HG03103 (cell line): ENCODE measurements around the gene CNMD.
"Not testable (repeated sequence)": the region's sequence is repeated elsewhere in the genome, so short reads cannot be mapped to it uniquely, and the experiment has no call there.

Experiments
- ATAC-seq: cut with Tn5 transposase; IDR thresholded peaks from one replicate; pipeline ENCODE4 v1.9.1; 2021; ENCODE audit warnings: low read depth; ENCODE audit not compliant: unreplicated experiment

CNMD gene

GRCh38 chr13:52746141-52746540 lies 6.5 kb upstream of the CNMD start:
- no peak for ATAC-seq

- ATAC-seq, result no peak
These were observed 5.3 kb upstream of the CNMD start for GRCh38 chr13:52744842-52745375.

DNA sequence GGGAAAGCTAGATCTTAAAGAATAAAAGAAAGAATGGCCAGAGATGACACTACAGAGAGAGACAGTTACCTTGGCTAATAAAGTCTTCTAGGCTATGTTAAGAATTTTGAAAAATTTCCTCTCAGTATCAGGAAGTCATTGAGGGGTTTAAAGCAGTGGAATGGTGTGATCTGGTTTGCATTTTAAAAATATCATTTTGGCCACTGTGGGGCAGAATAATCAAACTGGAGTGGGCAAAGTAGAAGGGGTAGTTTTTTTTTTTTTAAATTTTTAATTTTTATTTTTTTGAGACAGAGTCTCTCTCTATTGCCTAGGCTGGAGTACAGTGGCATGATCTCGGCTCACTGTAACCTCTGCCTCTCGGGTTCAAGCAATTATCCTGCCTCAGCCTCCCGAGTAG lies 4.4 kb upstream of the CNMD start:
- no peak for ATAC-seq

GRCh38 chr13:52743569-52743968 lies 3.9 kb upstream of the CNMD start:
- no peak for ATAC-seq

- ATAC-seq, result no peak
These were observed 727 bp downstream of the CNMD start for GRCh38 chr13:52738719-52739467.

DNA sequence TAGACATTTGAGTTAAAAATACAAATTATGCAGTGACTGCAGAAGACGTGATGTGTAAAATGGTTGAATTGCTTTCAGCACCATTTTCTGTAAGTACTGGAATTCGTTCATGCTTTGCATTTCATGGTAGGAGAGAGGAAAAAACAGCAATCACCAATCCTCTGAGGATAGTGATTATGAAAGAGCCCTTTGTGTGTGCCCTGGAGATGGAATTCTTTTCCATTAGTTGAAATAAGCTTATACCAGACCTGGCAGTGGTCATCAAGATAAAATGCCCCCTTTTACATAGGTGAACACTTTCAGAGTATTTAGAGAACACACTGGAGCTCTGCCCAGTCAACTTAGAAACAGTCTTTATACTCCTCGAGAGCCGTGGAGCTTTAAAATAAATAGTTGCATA lies 1.7 kb downstream of the CNMD start:
- no peak for ATAC-seq

DNA sequence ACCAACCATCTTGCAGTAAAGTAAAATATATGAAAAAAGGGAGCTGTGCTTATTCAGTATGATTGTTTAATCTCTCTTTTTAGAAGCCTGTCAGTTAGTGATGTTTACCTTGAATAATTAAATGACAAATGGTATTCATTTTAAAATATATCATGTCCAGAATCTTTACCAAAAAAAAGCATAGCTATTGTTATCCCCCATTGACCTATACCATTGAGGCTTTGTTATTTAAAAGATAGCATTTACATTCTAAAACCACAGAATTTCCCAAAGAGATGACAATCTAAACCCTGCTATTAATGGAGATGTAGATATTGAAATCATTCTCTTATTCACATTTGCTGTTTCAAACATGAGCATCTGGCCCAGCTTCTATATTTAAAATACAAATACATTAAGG lies 2.2 kb downstream of the CNMD start:
- ATAC-seq, result no peak

DNA sequence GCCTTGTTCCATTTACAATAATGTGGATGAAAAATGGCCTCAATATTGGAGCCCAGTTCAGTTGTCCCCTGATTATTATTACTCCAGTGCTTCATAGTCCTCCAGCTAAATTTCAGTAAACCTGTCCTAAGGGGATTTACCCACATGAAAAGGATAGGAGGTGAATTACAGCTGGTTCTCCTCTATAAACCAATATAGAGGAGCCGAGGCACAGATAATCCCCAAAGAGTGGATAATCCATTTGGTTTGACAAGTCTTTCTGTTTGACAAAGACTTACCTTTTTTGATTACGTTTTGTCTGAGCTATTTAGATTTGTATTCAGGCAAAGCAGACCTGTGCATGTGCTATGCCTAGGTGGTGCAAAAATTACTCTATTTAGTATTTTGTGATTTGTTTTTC lies 2.7 kb downstream of the CNMD start:
- no peak for ATAC-seq

- no peak for ATAC-seq
These were observed 5.5 kb downstream of the CNMD start for GRCh38 chr13:52734075-52734623.

GRCh38 chr13:52726258-52726657 lies 13.4 kb downstream of the CNMD start:
- no peak for ATAC-seq

DNA sequence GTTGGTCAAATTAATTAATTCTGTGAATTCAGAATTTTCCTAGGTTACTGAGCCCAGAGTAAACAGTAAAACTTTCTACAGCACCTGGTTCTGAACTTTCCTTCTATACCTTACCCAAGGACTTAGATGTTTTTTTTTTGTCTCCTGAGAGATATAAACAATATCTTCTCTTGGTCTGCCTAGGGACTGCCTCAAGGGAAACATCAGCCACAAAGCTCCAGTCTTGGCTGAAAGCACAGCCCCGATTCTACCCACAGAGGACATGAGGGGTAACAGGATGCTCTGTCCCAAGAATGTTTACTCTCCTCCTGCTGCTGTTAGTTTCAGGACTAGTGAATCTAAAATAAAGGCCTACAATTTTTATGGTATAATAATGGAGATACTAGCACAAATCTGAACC lies 14.3 kb downstream of the CNMD start:
- no peak for ATAC-seq

GRCh38 chr13:52723181-52723580 lies 16.4 kb downstream of the CNMD start:
- ATAC-seq, result no peak

DNA sequence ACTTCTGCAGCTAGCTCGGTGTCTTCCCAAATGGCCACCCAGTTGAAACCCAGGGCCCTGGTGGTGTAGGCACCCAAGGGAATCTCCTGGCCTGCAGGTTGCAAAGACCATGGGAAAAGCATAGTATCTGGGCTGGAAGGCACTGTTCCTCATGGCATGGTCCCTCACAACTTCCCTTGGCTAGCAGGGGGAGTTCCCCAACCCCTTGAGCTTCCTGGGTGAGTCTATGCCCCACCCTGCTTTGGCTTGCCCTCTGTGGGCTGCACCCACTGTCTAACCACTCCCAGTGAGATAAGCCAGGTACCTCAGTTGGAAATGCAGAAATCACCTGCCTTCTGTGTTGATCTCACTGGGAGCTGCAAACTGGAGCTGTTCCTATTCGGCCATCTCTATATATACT lies 18.3 kb downstream of the CNMD start:
- not testable (repeated sequence) for ATAC-seq

- ATAC-seq, result not testable (repeated sequence)
These were observed 18.7 kb downstream of the CNMD start for GRCh38 chr13:52720904-52721303.

DNA sequence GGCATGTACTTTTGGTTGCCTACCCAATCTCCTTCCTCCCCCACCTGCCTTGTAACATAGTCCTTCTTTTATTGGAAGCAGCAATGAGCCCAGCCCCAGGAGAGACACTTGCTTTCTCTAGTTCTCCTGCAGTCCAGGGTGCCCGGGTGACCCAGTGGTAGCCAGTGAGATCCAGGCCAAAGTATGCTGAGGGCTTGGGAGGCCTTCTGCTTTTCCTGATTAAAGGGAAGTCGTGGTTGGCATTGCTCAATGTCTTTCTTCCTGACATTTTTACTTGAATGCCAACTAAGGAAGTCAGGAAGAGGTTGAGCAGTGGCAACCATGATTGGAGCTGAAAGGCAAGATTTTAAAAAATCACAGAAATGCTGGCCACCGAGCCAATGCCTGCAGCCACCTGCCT lies 25.7 kb downstream of the CNMD start:
- no peak for ATAC-seq

DNA sequence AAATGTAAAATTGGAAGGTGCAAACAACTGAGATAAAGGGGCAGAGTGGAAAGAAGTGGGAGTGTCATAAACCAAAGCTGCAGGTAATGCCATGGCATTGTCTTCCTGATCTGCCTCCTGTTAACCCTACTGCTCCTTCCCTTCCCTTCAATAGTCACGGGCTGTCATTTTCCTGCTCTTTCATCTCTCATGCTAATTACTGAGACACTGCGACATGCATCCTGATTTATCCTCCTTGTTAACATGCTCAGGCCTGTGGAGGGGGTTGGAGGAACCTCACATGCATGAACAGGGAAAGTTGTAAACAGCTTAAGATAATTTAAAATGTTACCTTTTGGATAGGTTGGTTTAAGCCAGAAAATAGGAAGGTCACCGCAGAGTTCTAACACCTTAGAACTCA lies 27.2 kb downstream of the CNMD start:
- ATAC-seq, result no peak

- no peak for ATAC-seq
These were observed 28.3 kb downstream of the CNMD start for GRCh38 chr13:52711286-52711685.

DNA sequence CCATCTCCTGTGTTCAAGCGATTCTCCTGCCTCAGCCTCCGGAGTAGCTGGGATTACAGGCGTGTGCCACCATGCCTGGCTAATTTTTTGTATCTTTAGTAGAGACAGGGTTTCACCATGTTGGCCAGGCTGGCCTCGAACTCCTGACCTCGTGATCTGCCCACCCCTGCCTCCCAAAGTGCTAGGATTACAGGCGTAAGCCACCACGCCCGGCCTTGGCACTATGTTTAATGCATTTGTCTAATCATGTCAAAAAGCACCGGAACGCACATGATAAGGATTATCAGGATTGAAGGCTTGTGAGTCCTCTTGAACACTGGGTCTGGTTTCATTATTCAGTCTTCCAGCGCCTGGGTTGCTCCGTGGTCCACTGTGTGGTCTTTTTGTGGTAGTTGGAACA lies 31.4 kb downstream of the CNMD start:
- not testable (repeated sequence) for ATAC-seq

DNA sequence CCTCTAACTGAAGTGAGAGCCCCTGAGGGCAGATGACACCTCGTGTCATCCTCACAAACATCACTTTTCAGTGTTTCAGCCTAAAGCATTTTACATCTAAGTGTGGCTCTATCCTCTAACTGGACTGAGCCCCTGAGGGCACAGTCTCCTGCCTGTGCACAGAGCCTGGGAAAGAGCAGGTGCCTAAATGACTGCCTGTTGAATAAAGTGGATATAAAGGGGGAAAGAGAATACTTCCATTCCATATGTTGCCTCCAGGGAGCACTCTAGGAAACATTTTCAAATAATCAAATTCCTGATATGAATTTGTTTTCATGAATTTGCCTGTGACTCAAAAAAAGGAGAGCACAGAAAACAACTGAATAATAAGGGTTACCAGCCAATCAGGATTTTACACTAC lies 32.2 kb downstream of the CNMD start:
- no peak for ATAC-seq

DNA sequence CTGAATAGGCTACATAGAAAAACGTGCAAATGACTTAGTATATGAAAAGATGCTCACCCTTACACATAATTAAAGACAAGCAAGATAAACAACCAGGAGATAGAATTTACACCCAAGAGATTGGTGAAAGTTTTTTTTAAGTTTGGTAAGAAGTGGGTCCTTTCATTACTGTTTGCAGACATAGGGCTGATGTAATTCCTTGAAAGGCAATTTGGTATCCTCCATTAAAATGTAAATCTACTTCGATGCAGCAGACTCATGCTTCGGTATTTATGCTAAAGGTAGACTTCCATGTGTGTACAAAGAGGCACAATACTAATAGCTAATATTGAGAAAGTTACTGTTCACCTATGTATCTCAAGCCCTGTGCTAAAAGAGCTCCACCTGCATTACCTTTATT lies 33.5 kb downstream of the CNMD start:
- ATAC-seq, result no peak

DNA sequence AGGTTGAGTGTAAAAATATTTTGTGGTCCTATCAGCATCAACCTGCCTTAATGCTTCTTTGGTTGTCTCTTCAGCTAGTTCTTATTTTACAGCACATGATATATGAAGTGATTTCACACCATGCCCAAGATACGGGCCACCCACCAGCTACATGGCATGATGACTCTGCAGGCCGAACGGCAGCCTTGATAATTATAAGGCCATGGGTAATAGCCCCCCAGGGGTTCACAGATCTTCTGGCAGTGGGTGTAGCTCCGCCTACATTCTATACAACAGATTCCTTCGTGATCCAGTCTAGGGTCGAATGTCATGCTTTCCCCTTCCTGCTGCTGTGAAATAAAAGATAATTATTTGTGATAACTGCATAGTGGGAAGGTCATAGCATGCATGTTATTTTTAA lies 36.1 kb downstream of the CNMD start:
- no peak for ATAC-seq

- no peak for ATAC-seq
These were observed 37.7 kb downstream of the CNMD start for GRCh38 chr13:52701728-52702465.
